ENCODE results near the gene U2AF2.

DNA sequence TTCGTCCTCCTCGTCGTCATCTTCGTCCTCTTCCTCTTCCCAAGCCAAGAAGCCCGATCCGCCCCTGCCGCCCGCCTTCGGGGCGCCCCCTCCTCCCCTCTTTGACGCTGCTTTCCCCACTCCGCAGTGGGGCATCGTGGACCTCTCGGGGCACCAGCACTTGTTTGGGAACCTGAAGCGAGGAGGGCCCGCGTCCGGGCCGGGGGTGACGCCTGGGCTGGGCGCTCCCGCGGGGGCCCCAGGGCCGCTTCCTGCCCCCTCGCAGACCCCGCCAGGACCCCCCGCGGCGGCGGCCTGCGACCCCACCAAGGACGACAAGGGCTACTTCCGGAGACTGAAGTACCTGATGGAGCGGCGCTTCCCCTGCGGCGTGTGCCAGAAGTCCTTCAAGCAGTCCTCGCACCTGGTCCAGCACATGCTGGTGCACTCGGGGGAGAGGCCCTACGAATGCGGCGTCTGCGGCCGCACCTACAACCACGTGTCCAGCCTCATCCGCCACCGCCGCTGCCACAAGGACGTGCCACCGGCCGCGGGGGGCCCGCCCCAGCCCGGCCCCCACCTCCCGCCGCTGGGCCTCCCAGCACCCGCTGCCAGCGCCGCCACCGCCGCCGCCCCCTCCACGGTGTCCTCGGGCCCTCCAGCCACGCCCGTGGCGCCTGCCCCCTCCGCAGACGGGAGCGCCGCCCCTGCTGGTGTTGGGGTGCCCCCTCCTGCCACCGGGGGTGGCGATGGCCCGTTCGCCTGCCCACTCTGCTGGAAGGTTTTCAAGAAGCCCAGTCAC lies 40.7 kb upstream of the U2AF2 start:
- TF ChIP-seq, protein P1, sequence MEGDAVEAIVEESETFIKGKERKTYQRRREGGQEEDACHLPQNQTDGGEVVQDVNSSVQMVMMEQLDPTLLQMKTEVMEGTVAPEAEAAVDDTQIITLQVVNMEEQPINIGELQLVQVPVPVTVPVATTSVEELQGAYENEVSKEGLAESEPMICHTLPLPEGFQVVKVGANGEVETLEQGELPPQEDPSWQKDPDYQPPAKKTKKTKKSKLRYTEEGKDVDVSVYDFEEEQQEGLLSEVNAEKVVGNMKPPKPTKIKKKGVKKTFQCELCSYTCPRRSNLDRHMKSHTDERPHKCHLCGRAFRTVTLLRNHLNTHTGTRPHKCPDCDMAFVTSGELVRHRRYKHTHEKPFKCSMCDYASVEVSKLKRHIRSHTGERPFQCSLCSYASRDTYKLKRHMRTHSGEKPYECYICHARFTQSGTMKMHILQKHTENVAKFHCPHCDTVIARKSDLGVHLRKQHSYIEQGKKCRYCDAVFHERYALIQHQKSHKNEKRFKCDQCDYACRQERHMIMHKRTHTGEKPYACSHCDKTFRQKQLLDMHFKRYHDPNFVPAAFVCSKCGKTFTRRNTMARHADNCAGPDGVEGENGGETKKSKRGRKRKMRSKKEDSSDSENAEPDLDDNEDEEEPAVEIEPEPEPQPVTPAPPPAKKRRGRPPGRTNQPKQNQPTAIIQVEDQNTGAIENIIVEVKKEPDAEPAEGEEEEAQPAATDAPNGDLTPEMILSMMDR (IDR thresholded peaks at IDR 0.05), result no peak
- TF ChIP-seq EP300 (IDR thresholded peaks at IDR 0.05), result no peak
